Upper lobe of left lung (tissue), 6 donors: Measurements from ENCODE around the gene MT3. TPM values are rescaled to one million over a fixed set of nuclear protein-coding genes. Genes with fewer than 3 reads are reported as not detected.

ENCODE experiments used
- ATAC-seq, 2 donors: fragments of 200-7000 bp; cut with Tn5 transposase; one replicate each; pipeline ENCODE4 v1.9.1; 2022; ENCODE audit warnings: mild to moderate bottlenecking in 2 of 2, moderate library complexity in 2 of 2; ENCODE audit not compliant: low FRiP score in 2 of 2
- DNase-seq, 2 donors: peaks; one replicate each; pipeline ENCODE4 v3.0.0-alpha.2; 2019 to 2020
- H3K27ac ChIP-seq, 4 donors: fragments of 200-600 bp; sonication (generic); one replicate each; pipeline ENCODE4 v1.5.1; 2016 to 2019
- H3K27me3 ChIP-seq, 4 donors: fragments of 200-600 bp; sonication (generic); one replicate each; pipeline ENCODE4 v1.5.1; 2017 to 2019
- H3K36me3 ChIP-seq, 4 donors: fragments of 200-600 bp; sonication (generic); one replicate each; pipeline ENCODE4 v1.5.1; 2016 to 2019
- H3K4me1 ChIP-seq, 4 donors: fragments of 200-600 bp; sonication (generic); one replicate each; pipeline ENCODE4 v1.5.1; 2018 to 2019
- H3K4me3 ChIP-seq, 4 donors: fragments of 200-600 bp; sonication (generic); one replicate each; pipeline ENCODE4 v1.5.1; 2017 to 2019; ENCODE audit warnings: mild to moderate bottlenecking in 2 of 4, moderate library complexity in 1 of 4
- H3K9me3 ChIP-seq, 4 donors: fragments of 200-600 bp; sonication (generic); one replicate each; pipeline ENCODE4 v1.5.1; 2018 to 2019
- CTCF ChIP-seq, 6 experiments: fragments of 450-650 bp in 4 of 6; fragments of 200-600 bp in 2 of 6; sonication (generic) in 2 of 6; IDR thresholded peaks; one replicate each; pipeline ENCODE4 v1.5.1; 2016 to 2019; ENCODE audit warnings: antibody characterized with exemption in 6 of 6
- EP300 ChIP-seq, 4 donors: sonication (generic); formaldehyde crosslinking; IDR thresholded peaks; one replicate each; pipeline ENCODE4 v1.5.1; 2017; ENCODE audit warnings: antibody characterized with exemption in 4 of 4, control low read depth in 2 of 4
- POLR2A ChIP-seq, 4 donors: fragments of 450-650 bp; IDR thresholded peaks; one replicate each; pipeline ENCODE4 v1.5.1; 2016 to 2017; ENCODE audit warnings: antibody characterized with exemption in 4 of 4, mild to moderate bottlenecking in 2 of 4
- POLR2AphosphoS5 ChIP-seq, 2 donors: sonication (generic); formaldehyde crosslinking; IDR thresholded peaks; one replicate each; pipeline ENCODE4 v1.5.1; 2017; ENCODE audit warnings: antibody characterized with exemption in 2 of 2
- WGBS, 2 donors: methylation state at CpG; one replicate each; pipeline ENCODE4 v1.1.5; 2017 to 2018; 5-methylcytosine and 5-hydroxymethylcytosine counted together
- total RNA-seq, 6 donors: library from RNA; depleted of rRNA in 4 of 6; stranded (reverse); fragments of >200 nt in 4 of 6; gene quantifications; one replicate each; pipeline versions ENCODE4 v1.1.0 to v1.2.1, GENCODE V29; 2016 to 2021
- donor health status: DM: no; HTN: no; CAD: no; lungs with moderate emphysema.
- donor health status: DM: no; HTN: yes; CAD: no; lungs with severe emphysema.

The MT3 gene
- total RNA-seq, 6 donors from 2014 or later = 1.4 to 1.5 TPM; not detected in 4

- no peaks in the 10 kb centered on the region for H3K36me3 ChIP-seq
- peak in 1 of 2 donors; percentile 50 for DNase-seq
- peaks cover 24 to 47% (median 37%) of the 10 kb centered on the region in 4 donors for H3K4me1 ChIP-seq
- H3K9me3 ChIP-seq = no peaks in the 10 kb centered on the region
- H3K27me3 ChIP-seq = no peaks in the 10 kb centered on the region
- peak overlapping the region; percentile 91 to 98 (median 94) for H3K27ac ChIP-seq
- no peak for ATAC-seq
- no peak overlapping the region for H3K4me3 ChIP-seq
- WGBS, 2 donors = 77 to 81% methylated on average over 2 of the region's 2 CpGs
- TF ChIP-seq EP300 (IDR thresholded peaks at IDR 0.05) (peak in 1 of 4 donors; percentile 2), POLR2A (IDR thresholded peaks at IDR 0.05) (no peak), CTCF (IDR thresholded peaks at IDR 0.05) (no peak), POLR2AphosphoS5 (IDR thresholded peaks at IDR 0.05) (peak; percentile 43 to 80)
Measured at GRCh38 chr16:56611281-56611833, 22.0 kb downstream of the MT3 start.

- no peak for TF ChIP-seq CTCF (IDR thresholded peaks at IDR 0.05)
- no peak for TF ChIP-seq POLR2A (IDR thresholded peaks at IDR 0.05)
- TF ChIP-seq EP300 (IDR thresholded peaks at IDR 0.05) = no peak
- no peak for TF ChIP-seq POLR2AphosphoS5 (IDR thresholded peaks at IDR 0.05)
- Histone ChIP-seq H3K27ac (no peak overlapping the region), H3K4me3 (no peak overlapping the region), H3K9me3 (no peaks in the 10 kb centered on the region), H3K27me3 (no peaks in the 10 kb centered on the region), H3K4me1 (peaks cover 28 to 44% (median 35%) of the 10 kb centered on the region in 4 donors), H3K36me3 (no peaks in the 10 kb centered on the region)
- ATAC-seq (no peak), DNase-seq (no peak)
Measured at GRCh38 chr16:56613706-56614105, 24.4 kb downstream of the MT3 start.

DNA sequence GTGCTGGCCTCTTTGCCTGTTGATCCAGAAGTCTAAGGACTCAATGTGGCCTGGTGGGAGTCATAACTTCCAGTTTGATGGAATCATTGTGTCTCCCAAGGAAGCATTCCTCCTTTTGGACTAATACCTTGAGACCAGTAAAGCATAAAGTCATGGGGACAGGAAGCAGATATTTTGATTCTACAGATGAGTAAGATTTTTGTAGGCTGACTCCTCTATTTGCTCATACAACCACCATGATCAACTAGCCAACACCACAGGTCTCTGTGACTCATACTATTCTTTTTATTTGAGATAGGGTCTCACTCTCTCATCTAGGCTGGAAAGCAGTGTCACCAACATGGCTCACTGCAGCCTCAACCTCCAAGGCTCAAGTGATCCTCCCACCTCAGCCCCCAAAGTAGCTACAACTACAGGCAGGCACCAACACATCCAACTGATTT is 25.2 kb downstream of the MT3 start:
- no peak for TF ChIP-seq CTCF (IDR thresholded peaks at IDR 0.05)
- no peak for TF ChIP-seq POLR2AphosphoS5 (IDR thresholded peaks at IDR 0.05)
- no peak for TF ChIP-seq POLR2A (IDR thresholded peaks at IDR 0.05)
- no peak for TF ChIP-seq EP300 (IDR thresholded peaks at IDR 0.05)
- DNase-seq (no peak), ATAC-seq (no peak)
- Histone ChIP-seq H3K27ac (no peak overlapping the region), H3K27me3 (no peaks in the 10 kb centered on the region), H3K9me3 (no peaks in the 10 kb centered on the region), H3K36me3 (no peaks in the 10 kb centered on the region), H3K4me3 (no peak overlapping the region), H3K4me1 (peaks cover 28 to 37% (median 29%) of the 10 kb centered on the region in 4 donors)

GRCh38 chr16:56615353-56615752 is 26.0 kb downstream of the MT3 start:
- Histone ChIP-seq H3K4me1 (peaks cover 22 to 29% (median 24%) of the 10 kb centered on the region in 4 donors), H3K4me3 (no peak overlapping the region), H3K27me3 (no peaks in the 10 kb centered on the region), H3K36me3 (no peaks in the 10 kb centered on the region), H3K9me3 (no peaks in the 10 kb centered on the region), H3K27ac (no peak overlapping the region)
- WGBS, 2 donors = 93 to 95% methylated on average over 3 of the region's 3 CpGs
- ATAC-seq (no peak), DNase-seq (no peak)
- no peak for TF ChIP-seq POLR2AphosphoS5 (IDR thresholded peaks at IDR 0.05)
- TF ChIP-seq POLR2A (IDR thresholded peaks at IDR 0.05) = no peak
- no peak for TF ChIP-seq CTCF (IDR thresholded peaks at IDR 0.05)
- TF ChIP-seq EP300 (IDR thresholded peaks at IDR 0.05) = no peak

GRCh38 chr16:56616608-56617211 is 27.4 kb downstream of the MT3 start:
- ATAC-seq (peak; percentile 19 to 25), DNase-seq (no peak)
- no peaks in the 10 kb centered on the region for H3K36me3 ChIP-seq

More at GRCh38 chr16:56616608-56617211, 27.4 kb downstream of the MT3 start:
- no peak for TF ChIP-seq POLR2A (IDR thresholded peaks at IDR 0.05)
- TF ChIP-seq CTCF (IDR thresholded peaks at IDR 0.05) = no peak
- TF ChIP-seq POLR2AphosphoS5 (IDR thresholded peaks at IDR 0.05) = no peak
- TF ChIP-seq EP300 (IDR thresholded peaks at IDR 0.05) = peak in 1 of 4 donors; percentile 8
- H3K4me1 ChIP-seq = peaks cover 8 to 16% (median 14%) of the 10 kb centered on the region in 4 donors
- peak overlapping the region; percentile 67 to 86 (median 82) for H3K27ac ChIP-seq
- no peaks in the 10 kb centered on the region for H3K27me3 ChIP-seq
- WGBS, 2 donors = 32 to 45% methylated on average over 23 of the region's 23 CpGs
- peak overlapping the region in 3 of 4 donors; percentile 48 to 55 (median 52) for H3K4me3 ChIP-seq
- H3K9me3 ChIP-seq = no peaks in the 10 kb centered on the region
